Measurements from ENCODE around the gene KRT20.
A peak's percentile ranks its signal among the peaks of the same experiment; 100 is the strongest.
"Not testable (repeated sequence)": the region's sequence is repeated elsewhere in the genome, so short reads cannot be mapped to it uniquely, and the experiment has no call there.

KRT20 gene

GRCh38 chr17:40900809-40901356 lies 15.8 kb upstream of the KRT20 start:
- DNase-seq (ENCODE audit: low read depth in 2 of 2), result no peak

- DNase-seq (ENCODE audit: low read depth in 2 of 2), result no peak
These were observed 11.9 kb upstream of the KRT20 start for GRCh38 chr17:40896916-40897455.

GRCh38 chr17:40895106-40895730 lies 10.2 kb upstream of the KRT20 start:
- DNase-seq (ENCODE audit: low read depth in 2 of 2), result no peak

GRCh38 chr17:40888196-40888720 lies 3.2 kb upstream of the KRT20 start:
- DNase-seq (ENCODE audit: low read depth in 2 of 2), result no peak

GRCh38 chr17:40886090-40886489 lies 1.0 kb upstream of the KRT20 start:
- DNase-seq (ENCODE audit: low read depth in 2 of 2), result no peak

- no peak for DNase-seq (ENCODE audit: low read depth in 2 of 2)
These were observed 1.3 kb downstream of the KRT20 start for GRCh38 chr17:40883626-40884334.

GRCh38 chr17:40883031-40883430 lies 2.0 kb downstream of the KRT20 start:
- no peak for DNase-seq (ENCODE audit: low read depth in 2 of 2)

GRCh38 chr17:40879026-40879425 lies 6.0 kb downstream of the KRT20 start:
- DNase-seq (ENCODE audit: low read depth in 2 of 2), result no peak

- no peak for DNase-seq (ENCODE audit: low read depth in 2 of 2)
These were observed 7.0 kb downstream of the KRT20 start for GRCh38 chr17:40878044-40878443.

- DNase-seq (ENCODE audit: low read depth in 2 of 2), result no peak
These were observed 11.2 kb downstream of the KRT20 start for GRCh38 chr17:40873801-40874200.

- no peak for DNase-seq (ENCODE audit: low read depth in 2 of 2)
These were observed 11.8 kb downstream of the KRT20 start for GRCh38 chr17:40873255-40873654.

- no peak for DNase-seq (ENCODE audit: low read depth in 2 of 2)
These were observed 12.6 kb downstream of the KRT20 start for GRCh38 chr17:40872416-40872815.

- DNase-seq (ENCODE audit: low read depth in 2 of 2), result no peak
These were observed 13.7 kb downstream of the KRT20 start for GRCh38 chr17:40871316-40871715.

GRCh38 chr17:40870136-40870535 lies 14.9 kb downstream of the KRT20 start:
- DNase-seq (ENCODE audit: low read depth in 2 of 2), result no peak

- no peak for DNase-seq (ENCODE audit: low read depth in 2 of 2)
These were observed 18.2 kb downstream of the KRT20 start, which contains the start of gene KRT12 for GRCh38 chr17:40866838-40867237. TSS of gene KRT12 (minus strand) at chr17:40867223. CDS start at chr17:40867186, 37 bp downstream.

GRCh38 chr17:40864661-40865390 lies 20.2 kb downstream of the KRT20 start:
- no peak for DNase-seq (ENCODE audit: low read depth in 2 of 2)

GRCh38 chr17:40862985-40863733 lies 21.9 kb downstream of the KRT20 start:
- DNase-seq (ENCODE audit: low read depth in 2 of 2), result no peak

GRCh38 chr17:40859536-40859935 lies 25.5 kb downstream of the KRT20 start:
- no peak for DNase-seq (ENCODE audit: low read depth in 2 of 2)

- DNase-seq (ENCODE audit: low read depth in 2 of 2), result not testable (repeated sequence)
These were observed 26.4 kb downstream of the KRT20 start for GRCh38 chr17:40858667-40859066.

GRCh38 chr17:40857535-40857934 lies 27.5 kb downstream of the KRT20 start:
- peak; percentile 66 to 72 for DNase-seq (ENCODE audit: low read depth in 2 of 2)

- peak; percentile 80 to 81 for DNase-seq (ENCODE audit: low read depth in 2 of 2)
These were observed 30.7 kb downstream of the KRT20 start for GRCh38 chr17:40854175-40854814.

Measured in fibroblast of skin of left quadriceps (primary cell).